ENCODE data around the gene DOHH.

DOHH gene

DNA sequence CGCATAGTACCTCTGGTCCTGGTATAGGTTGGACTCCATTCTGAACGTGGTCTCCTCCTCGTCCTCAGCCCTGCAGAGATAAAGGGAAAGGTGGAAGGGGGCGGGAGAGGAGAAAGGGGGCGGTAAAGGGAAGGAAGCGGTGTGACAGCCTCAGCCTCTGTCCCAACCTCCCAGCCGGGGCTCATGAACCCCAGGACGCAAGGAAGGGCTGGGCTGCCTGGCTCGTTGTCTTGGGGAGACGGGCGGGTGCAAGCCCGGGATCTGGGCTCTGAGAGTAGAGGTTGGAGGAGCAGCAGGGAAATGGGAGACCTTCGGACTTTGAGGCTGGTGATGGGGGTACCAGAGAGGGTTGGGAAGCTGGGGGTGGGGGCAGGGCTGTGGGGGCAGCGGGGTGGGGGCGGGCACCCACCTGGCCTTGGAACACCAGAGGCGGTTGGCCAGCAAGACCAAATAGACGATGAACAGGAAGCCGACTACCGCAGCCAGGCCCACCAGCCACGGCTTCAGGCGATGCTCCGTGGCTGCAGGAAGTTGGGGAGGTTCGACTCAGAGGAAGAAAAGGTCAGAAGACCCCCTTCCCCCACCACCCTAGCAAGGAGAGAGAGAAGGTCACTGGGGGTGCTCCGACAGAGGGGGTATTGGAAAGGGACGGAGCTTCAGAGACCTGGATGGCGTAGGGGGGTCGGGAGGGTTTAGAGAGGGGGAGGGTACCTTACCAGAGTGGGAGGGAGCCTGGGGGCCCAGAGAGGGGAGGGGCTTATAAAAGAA lies 21.9 kb downstream of the DOHH start:
- DNase-seq (ENCODE audit: low read depth in 3 of 3): no peak

DNA sequence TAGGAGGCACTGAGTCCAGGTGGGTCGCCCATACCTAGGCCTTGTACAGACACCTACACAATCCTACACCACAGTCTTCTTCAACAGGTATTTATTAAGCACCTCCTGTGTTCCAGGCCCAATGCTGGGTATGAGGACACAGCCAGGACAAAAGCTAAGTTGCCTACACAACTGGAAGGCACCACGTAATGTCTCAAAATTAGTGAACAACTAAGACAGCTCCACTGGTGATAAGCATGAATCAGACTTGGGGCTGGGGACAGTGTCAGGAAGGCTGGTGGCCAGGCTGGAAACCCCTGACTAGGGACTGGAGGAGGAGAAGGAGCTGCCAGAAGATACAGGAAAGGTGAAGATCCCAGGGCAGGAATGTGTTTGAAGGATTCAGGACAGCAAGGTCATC lies 22.5 kb downstream of the DOHH start:
- no peak for DNase-seq (ENCODE audit: low read depth in 3 of 3)

GRCh38 chr19:3477506-3477905 lies 23.0 kb downstream of the DOHH start:
- DNase-seq (ENCODE audit: low read depth in 3 of 3): no peak

DNA sequence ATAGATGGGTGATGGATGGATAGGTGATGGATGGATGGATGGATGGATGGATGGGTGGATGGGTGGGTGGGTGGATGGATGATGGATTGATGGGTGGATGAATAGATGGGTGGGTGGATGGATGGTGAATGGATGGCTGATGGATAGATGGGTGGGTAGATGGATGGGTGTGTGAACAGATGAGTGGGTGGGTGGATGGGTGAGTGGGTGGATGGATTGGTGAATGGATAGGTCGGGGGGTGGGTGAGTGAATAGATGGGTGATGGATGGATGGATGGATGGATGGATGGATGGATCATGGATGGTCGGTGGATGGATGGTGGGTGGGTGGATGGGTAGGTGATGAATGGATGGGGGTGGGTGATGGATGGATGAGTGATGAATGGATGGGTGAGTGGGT lies 23.6 kb downstream of the DOHH start:
- DNase-seq (ENCODE audit: low read depth in 3 of 3): no peak

GRCh38 chr19:3475449-3475848 lies 25.0 kb downstream of the DOHH start:
- DNase-seq (ENCODE audit: low read depth in 3 of 3): no peak

DNA sequence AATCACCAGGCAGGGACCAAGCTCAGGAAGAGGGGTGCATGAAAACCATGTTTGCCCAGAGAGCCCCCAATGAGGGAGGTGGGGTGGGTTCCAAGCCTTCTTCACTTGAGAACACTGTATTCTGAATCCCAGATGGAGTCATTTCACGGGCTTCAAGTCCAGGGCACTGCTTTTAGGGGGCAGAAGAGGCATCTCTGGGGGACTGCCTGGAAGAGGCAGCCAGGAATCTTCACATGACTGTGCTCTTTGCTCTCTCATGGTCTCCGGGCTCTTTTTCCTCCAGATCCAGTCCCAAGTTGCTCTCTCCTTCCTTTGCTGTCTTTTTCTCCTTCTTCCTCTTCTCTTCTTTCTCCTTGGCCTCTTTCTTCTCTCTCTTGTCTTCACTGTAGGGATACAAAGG lies 25.9 kb downstream of the DOHH start:
- DNase-seq (ENCODE audit: low read depth in 3 of 3): no peak

GRCh38 chr19:3474010-3474409 lies 26.5 kb downstream of the DOHH start:
- DNase-seq (ENCODE audit: low read depth in 3 of 3): no peak

DNA sequence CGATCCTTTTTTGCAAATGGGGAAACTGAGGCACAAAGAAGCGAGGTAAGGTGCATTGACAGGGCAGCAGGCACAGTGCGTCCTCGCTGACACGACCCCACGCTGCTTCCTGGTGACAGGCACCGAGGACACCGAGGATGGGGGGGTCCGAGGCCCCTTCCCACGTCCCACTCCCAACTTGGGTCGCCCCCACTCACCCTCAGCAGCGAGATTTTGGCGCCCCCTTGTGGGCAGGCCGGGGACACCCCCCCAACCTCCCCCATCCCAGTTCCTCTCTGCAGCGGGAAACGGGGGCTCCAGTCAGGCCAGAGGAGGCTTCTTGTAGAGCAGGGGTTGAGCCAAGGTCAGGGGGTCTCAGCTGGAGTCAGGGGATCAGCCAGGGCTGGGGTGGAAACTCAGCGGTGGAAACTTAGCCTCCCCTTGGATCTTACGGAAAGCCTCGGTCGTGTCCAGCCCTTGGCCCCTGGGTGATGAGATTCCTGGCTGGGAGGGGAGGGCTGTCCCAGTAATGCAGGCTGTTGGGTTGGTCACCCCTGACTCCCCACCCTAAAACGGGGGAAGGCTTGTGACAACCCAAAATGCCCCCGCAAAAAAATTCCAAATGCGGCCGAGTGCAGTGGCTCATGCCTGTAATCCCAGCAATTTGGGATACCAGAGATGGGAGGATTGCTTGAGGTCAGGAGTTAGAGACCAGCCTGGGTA lies 28.4 kb downstream of the DOHH start:
- no peak for DNase-seq (ENCODE audit: low read depth in 3 of 3)

GRCh38 chr19:3470500-3471128 lies 29.9 kb downstream of the DOHH start:
- DNase-seq (ENCODE audit: low read depth in 3 of 3): no peak

DNA sequence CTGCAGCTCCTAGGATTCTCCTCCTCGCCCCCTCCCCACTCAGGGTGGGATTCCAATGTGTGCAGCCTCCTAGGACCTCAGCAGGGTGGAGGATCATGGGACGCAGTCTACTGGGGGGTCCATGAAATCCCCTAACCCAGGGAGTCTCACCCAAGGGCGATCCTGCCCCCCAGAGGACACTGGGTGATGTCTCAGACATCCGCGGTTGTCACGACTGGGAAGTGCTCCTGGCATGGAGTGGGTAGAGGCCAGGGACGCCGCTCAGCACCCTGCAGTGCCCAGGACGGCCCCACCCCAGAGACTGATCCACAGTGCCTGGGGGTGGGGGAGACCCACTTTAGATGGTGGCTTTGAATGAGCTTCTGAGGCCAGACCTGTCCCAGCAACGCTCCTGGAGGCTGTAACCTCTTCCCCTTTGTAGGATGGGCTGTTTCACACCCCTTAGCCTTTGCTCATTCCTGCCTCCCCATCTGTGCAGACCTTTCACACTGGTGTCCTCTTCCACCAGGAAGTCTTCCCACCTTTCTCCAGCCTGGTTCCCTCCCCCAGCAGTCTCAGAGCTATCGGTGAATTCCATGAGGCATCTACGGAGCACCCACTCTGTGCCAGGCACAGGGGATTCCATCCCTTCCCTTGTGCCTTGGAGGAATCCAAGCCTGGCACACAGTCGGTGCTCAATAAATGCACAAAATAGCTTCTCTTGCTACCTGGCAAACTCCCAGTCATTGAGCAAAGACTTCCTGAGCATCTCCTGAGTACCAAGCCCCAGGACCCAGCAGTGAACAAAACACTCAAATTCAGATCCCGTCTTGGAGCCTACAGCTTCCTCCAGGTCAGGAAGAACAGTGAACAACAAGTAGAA lies 30.6 kb downstream of the DOHH start:
- DNase-seq (ENCODE audit: low read depth in 3 of 3): no peak

DNA sequence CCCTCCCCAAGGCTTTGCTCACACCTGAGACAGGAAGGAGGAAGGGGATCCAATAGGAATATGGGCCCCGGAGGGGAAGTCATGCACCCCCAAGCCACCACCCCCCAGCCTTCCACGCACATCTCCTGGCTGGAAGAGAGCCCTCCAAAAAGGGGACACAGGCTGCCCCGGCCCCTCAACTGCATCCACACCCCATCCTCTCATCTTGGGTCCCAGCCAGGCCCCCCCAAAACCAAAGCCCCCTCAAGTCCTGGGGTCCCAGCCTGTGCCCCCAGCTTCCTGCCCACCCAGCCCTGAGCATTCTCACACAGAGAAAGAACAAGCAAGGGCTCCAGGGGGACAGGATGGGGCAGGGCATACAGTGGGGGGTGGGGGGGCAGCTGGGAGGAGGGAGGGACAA lies 32.3 kb downstream of the DOHH start:
- DNase-seq (ENCODE audit: low read depth in 3 of 3): no peak

DNA sequence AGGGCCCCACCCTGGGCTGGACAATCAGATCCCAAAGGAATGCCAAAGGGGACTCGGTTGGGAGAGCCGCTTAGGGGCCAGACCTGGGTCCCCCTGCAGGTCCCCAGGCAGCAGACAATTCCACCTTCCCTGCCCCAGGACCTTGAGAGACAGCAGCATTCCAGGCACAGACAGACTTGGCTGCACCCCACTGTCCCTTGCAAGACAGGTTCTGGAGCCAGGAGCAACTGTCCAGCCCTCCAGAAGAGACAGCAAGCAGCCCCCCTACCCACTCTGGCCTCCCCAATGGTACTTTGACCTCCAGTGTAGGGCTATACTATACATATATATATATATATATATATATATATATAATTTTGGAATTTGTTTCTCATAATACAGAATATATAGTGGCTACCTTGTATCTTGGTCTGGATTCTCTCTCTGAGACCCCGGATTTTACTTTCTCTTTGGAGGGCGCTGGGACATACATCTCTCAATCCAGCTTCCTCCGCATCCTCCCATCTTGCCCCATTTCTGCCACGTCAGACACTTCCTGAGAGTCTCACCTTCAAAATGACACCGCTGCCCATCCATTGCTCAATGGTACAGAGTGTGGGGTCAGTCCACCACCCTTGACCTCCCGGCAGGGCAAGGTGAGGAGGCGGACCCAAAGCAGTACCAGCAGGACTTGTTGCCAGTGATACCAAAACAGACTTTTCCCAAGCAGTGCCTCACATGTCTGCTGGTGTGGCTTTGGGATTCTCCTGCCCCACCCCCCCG lies 32.9 kb downstream of the DOHH start:
- DNase-seq (ENCODE audit: low read depth in 3 of 3): no peak

GRCh38 chr19:3466635-3467034 lies 33.8 kb downstream of the DOHH start:
- DNase-seq (ENCODE audit: low read depth in 3 of 3): no peak

DNA sequence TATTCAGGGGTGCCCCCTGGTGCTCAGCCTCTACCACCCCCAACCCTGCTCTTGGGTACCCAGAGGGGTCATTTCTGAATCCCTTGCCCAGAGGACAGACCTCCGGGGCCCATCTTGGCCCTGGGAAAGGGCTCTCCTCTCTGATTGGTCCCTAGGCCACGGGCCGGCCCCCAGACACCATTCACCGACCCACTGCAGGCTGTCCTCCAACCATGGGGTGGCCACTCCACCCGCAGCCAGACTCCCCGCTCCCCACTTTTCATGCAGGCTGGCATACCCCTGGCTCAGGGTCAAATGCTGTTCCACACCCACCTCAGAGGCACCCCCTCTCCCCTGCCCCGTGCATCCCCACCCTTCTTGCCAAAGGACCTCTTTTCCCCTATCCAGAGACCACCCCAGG lies 34.9 kb downstream of the DOHH start:
- DNase-seq (ENCODE audit: low read depth in 3 of 3): no peak

DNA sequence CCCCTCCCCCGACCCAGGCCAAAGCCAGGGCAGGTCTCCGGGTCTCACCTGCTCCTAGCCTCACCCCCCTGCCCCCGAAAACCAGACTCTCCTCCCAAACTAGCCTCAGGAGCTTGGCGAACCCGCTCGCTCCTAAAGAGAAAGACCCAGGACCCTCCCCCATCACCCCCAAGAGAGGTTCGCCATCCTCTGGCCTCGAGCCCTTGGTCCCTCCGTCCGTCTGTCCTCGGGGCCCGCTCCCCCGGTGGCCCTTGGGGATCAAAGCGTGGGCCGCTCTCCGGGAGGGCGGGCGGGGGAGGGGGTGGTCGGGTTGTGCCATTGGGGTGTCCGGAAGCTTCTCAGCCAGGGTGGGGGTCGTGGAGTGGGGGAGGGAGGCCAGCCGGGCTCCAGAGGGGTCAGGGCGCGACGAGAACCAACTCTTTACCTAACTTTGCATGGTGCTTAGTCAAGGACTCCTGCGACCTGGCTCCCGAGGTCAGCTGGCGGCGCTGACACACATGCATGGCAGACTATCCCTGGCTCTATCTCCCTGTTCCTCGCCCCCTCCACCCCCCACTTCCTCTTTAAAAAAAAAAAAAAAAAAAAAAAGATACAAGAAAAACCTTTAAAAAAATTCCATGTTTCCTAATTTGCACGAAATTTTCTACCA lies 35.8 kb downstream of the DOHH start:
- DNase-seq (ENCODE audit: low read depth in 3 of 3): no peak

DNA sequence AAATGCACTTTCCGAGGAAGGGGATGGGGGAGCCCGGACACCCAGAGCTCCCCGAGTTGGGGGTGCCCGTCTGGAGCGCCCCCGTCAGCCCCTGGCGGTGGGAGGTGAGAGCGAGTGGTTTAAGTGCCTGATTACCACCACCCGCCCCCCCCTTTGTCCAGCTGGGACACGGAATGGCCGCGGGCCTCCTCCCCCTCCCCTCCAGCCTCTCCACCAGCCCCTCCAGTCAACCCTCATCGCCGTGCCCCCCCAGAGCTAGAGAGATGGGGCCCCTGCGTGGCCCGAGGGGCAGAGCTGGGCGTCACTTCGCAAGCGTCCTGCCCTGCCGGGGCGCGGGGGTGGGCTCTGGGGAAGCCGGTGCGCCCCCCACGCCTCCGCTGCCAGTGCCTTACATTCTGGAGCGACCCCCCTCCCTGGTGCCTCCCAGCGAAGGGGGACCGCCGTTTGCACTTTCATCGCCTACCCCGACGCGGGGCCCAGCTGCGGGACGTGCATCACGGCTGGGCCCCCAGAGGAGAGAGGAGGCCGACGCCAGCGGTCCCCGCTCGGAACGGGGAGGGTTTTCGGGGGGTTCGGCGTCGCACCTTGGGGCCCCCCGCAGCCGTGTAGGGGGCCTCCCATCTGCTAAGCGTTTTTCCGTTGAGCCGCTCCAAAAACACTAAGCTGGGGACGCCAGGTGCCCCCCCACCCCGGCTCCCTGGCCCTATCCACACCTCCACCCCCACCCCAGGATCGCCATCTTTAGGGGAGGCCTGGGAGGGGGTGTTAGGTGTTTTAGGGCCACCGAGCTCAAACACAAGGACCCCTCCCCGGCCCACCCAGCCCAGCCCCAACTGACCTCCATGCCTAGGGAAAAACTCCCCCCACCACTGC lies 36.5 kb downstream of the DOHH start:
- DNase-seq (ENCODE audit: low read depth in 3 of 3): no peak

DNA sequence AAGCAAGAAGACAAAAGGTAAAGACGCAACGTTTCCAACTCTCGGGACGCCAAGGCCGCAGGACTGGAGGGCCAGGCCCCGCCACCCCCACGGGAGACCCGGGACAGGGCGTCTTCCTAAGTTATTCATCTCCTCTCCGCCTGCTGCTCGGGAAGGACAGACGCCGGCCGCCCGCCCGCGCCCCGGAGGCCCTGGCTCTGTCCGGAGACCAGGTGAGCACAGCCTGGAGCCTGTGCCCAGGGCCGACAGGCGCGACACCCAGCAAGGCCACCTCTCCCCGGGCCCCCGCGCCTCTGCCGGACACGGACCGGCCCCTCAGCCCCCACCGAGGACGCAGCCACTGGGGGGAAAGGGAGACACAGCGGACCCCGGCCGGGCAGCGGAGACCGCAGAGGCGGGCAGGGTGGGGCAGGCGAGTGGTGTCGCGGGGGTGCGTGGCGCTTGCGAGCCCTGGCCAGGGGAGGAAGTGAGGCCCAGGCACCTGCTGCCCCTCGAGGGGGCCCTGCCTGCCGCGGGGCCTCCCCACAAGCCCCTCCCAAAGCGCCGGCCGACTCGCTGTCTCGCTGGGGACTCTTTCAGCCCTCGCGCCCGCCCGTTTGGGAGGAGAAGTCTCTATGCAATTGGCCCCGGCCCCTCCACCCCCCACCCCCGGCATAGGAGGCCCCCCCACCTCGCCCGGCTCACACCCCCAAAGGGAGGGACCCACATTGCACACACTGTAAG lies 37.3 kb downstream of the DOHH start:
- no peak for DNase-seq (ENCODE audit: low read depth in 3 of 3)

GRCh38 chr19:3459965-3460582 lies 40.4 kb downstream of the DOHH start:
- DNase-seq (ENCODE audit: low read depth in 3 of 3): no peak
